Small intestine (tissue), 16 donors: ENCODE data around the gene RERGL. TPM values are rescaled to one million over a fixed set of nuclear protein-coding genes. Genes with fewer than 3 reads are reported as not detected.

Source experiments
- DNase-seq, 2 donors: peaks; one replicate each; pipeline versions ENCODE4 v3.0.0 to v3.0.0-alpha.2; 2013
- FAIRE-seq: peaks from 2 replicates; lab custom pipeline; 2012; peaks lifted over from hg19 to GRCh38; lab: Jason Lieb, UNC
- H3K27ac ChIP-seq, 3 donors: one replicate each; pipeline ENCODE4 v1.5.1; 2013; ENCODE audit warnings: low read length in 2 of 3, mild to moderate bottlenecking in 2 of 3, control low read depth in 1 of 3, inconsistent platforms in 1 of 3, low read depth in 1 of 3, moderate library complexity in 1 of 3
- H3K27me3 ChIP-seq, 3 donors: one replicate each; pipeline ENCODE4 v1.6.1; 2013; ENCODE audit warnings: low read length in 3 of 3, inconsistent platforms in 1 of 3; ENCODE audit not compliant: control insufficient read depth in 3 of 3, insufficient read depth in 3 of 3
- H3K36me3 ChIP-seq, 3 donors: one replicate each; pipeline ENCODE4 v1.6.1; 2013; ENCODE audit warnings: low read length in 3 of 3, inconsistent platforms in 1 of 3, low read depth in 1 of 3, mild to moderate bottlenecking in 1 of 3, moderate library complexity in 1 of 3; ENCODE audit not compliant: control insufficient read depth in 3 of 3, insufficient read depth in 2 of 3
- H3K4me1 ChIP-seq, 3 donors: one replicate each; pipeline ENCODE4 v1.6.1; 2013; ENCODE audit warnings: low read length in 2 of 3, inconsistent platforms in 1 of 3, low read depth in 1 of 3, mild to moderate bottlenecking in 1 of 3, moderate library complexity in 1 of 3; ENCODE audit not compliant: control insufficient read depth in 3 of 3, insufficient read depth in 2 of 3
- H3K4me3 ChIP-seq, 3 donors: one replicate each; pipeline ENCODE4 v1.5.1; 2013; ENCODE audit warnings: low read length in 3 of 3, control low read depth in 1 of 3, inconsistent platforms in 1 of 3, low read depth in 1 of 3, mild to moderate bottlenecking in 1 of 3, moderate library complexity in 1 of 3
- H3K9me3 ChIP-seq, 2 donors: one replicate each; pipeline ENCODE4 v1.6.1; 2013; ENCODE audit warnings: low read depth in 1 of 2, low read length in 1 of 2; ENCODE audit not compliant: control insufficient read depth in 2 of 2, insufficient read depth in 1 of 2
- WGBS, 3 donors: extraction: QIAGEN DNeasy Blood & Tissue Kit; methylation state at CpG; one replicate each; pipeline ENCODE4 v1.1.7; 2013; 5-methylcytosine and 5-hydroxymethylcytosine counted together
- long read RNA-seq, 10 donors: transcript quantifications; one replicate each; lab custom pipeline, GENCODE V29; 2026
- polyA plus RNA-seq, 4 donors: library from polyadenylated mRNA; stranded (reverse) in 3 of 4; unstranded in 1 of 4; fragments of 200-250 nt in 3 of 4; fragments of 120-200 nt in 1 of 4; gene quantifications; one replicate each; pipeline versions ENCODE4 v1.2.1 to v1.2.3, GENCODE V29; 2013
- donor health status: healthy with polysubstance abuse.
- donor health status: control.
- donor health status: control.
- donor health status: Bipolar disorder and iron deficiency.
- donor health status: healthy.

The RERGL gene, protein sequence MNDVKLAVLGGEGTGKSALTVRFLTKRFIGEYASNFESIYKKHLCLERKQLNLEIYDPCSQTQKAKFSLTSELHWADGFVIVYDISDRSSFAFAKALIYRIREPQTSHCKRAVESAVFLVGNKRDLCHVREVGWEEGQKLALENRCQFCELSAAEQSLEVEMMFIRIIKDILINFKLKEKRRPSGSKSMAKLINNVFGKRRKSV
- 10 to 100 TPM in 1 of 4 donors, under 1 TPM in 1, not detected in 2; 0.13 to 18.7 TPM for polyA plus RNA-seq
- long read RNA-seq, donor 1, partial matches to known transcripts: 21 of 21 reads
- long read RNA-seq, donor 1, other reads (novel, unspliced or antisense): 0 of 21 reads
- long read RNA-seq, donor 2: 0 reads
- long read RNA-seq, donor 3: 0 reads
- long read RNA-seq, donor 4: 0 reads
- long read RNA-seq, donor 5: 0 reads
- long read RNA-seq, donor 6, partial matches to known transcripts: 0 of 1 reads
- long read RNA-seq, donor 6, other reads (novel, unspliced or antisense): 0 of 1 reads
- long read RNA-seq, donor 7: 0 reads
- long read RNA-seq, donor 8: 0 reads
- long read RNA-seq, donor 9: 0 reads
- long read RNA-seq, donor 10: 0 reads

GRCh38 chr12:18090093-18090492 is at the start of gene RERGL:
TSS of gene RERGL (minus strand) at chr12:18090193. CDS start at chr12:18090140, 53 bp downstream.
- FAIRE-seq (no peak), DNase-seq (no peak)
- Histone ChIP-seq H3K27me3 (no peaks in the 10 kb centered on the region), H3K27ac (no peak within 1 kb of the TSS), H3K4me1 (no peaks in the 10 kb centered on the region), H3K36me3 (no peaks in the 10 kb centered on the region), H3K4me3 (no peak within 1 kb of the TSS), H3K9me3 (no peaks in the 10 kb centered on the region)
- WGBS, 3 donors: 74 to 82% (median 81%) methylated on average over 1 of the region's 1 CpG

DNA sequence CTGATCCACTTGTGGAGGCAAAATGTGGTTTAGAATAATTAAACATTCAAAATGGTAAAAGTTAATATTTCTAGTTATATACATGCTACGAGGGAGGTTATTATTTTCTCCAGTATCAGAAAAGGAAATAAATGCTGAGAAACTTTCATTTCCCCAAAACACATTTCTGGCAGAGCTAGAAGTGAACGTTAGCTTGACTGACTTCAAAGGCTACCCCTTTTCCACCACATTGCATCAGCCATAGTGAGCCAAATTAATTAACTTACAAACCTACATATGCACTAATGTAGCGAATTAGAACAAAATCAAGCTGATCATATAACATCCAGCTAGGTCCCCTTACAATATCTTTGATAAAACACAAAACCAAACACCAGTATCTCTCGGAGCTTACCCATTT is 49.3 kb upstream of the RERGL start:
- WGBS, 3 donors: 64 to 68% (median 67%) methylated on average over 4 of the region's 4 CpGs
- H3K27me3 ChIP-seq: no peaks in the 10 kb centered on the region
- H3K4me3 ChIP-seq: no peak overlapping the region
- peaks cover 0 to 6% (median 0%) of the 10 kb centered on the region in 3 donors for H3K4me1 ChIP-seq
- DNase-seq (no peak), FAIRE-seq (no peak)
- H3K36me3 ChIP-seq: no peaks in the 10 kb centered on the region
- H3K27ac ChIP-seq: no peak overlapping the region
- H3K9me3 ChIP-seq: no peaks in the 10 kb centered on the region

GRCh38 chr12:18135509-18135908 is 45.5 kb upstream of the RERGL start:
- Histone ChIP-seq H3K36me3 (no peaks in the 10 kb centered on the region), H3K27ac (no peak overlapping the region), H3K9me3 (no peaks in the 10 kb centered on the region), H3K27me3 (no peaks in the 10 kb centered on the region), H3K4me3 (no peak overlapping the region), H3K4me1 (no peaks in the 10 kb centered on the region)
- DNase-seq (no peak), FAIRE-seq (no peak)
- WGBS, 3 donors: 75 to 84% (median 79%) methylated on average over 8 of the region's 8 CpGs

GRCh38 chr12:18135086-18135485 is 45.1 kb upstream of the RERGL start:
- 45 to 68% (median 54%) methylated on average over 3 of the region's 3 CpGs for WGBS, 3 donors
- no peak for DNase-seq
- no peak overlapping the region for H3K4me3 ChIP-seq
- FAIRE-seq: no peak
- no peak overlapping the region for H3K27ac ChIP-seq
- H3K36me3 ChIP-seq: no peaks in the 10 kb centered on the region
- H3K27me3 ChIP-seq: no peaks in the 10 kb centered on the region
- H3K4me1 ChIP-seq: no peaks in the 10 kb centered on the region
- H3K9me3 ChIP-seq: no peaks in the 10 kb centered on the region

DNA sequence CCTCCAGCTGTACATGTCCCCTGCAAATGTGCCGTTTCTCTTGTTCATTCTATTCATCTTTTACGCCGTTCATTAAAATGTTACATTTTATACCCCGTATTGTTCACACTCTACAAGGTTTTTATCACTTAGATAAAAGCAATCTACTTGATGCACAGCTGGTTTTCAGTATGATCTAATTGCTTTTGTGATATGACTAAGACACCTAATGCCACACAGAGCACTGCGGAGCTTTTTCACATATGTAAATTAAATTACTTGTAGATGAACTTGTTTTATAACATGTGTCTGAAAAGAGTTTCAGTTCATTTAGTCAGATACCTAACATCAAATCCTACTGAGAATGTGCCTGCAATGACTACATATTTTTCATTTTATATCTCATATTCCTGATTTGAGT is 40.9 kb upstream of the RERGL start:
- Histone ChIP-seq H3K9me3 (peaks cover 0 to 17% of the 10 kb centered on the region in 2 donors), H3K27ac (no peak overlapping the region), H3K36me3 (no peaks in the 10 kb centered on the region), H3K27me3 (no peaks in the 10 kb centered on the region), H3K4me3 (no peak overlapping the region), H3K4me1 (no peaks in the 10 kb centered on the region)
- DNase-seq (no peak), FAIRE-seq (no peak)
- 12 to 61% (median 24%) methylated on average over 5 of the region's 5 CpGs for WGBS, 3 donors

- peaks cover 0 to 20% of the 10 kb centered on the region in 2 donors for H3K9me3 ChIP-seq
- no peaks in the 10 kb centered on the region for H3K36me3 ChIP-seq
- H3K27me3 ChIP-seq: no peaks in the 10 kb centered on the region
- no peak overlapping the region for H3K4me3 ChIP-seq
- FAIRE-seq: no peak
- H3K4me1 ChIP-seq: no peaks in the 10 kb centered on the region
- 58 to 70% (median 68%) methylated on average over 5 of the region's 5 CpGs for WGBS, 3 donors
- H3K27ac ChIP-seq: no peak overlapping the region
- DNase-seq: no peak
Observed at GRCh38 chr12:18123707-18124106, 33.7 kb upstream of the RERGL start.

DNA sequence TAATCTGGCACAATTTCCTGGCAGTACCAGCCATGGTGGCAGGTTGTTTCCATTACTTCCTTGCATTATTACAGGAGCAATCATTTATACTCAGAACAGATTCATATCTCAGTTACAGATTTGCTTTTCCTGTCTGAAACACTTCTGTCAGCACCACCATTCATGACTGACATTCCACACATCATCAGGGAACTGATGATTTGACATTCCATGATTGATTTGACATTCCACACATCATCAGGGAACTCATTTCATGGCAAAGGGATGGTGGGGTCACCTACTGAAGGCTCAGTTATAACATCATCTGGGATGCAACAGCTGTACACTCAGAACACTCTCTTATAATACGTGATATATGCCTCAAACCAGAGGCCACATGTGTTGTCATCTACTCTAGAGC is 30.9 kb upstream of the RERGL start:
- H3K27me3 ChIP-seq: no peaks in the 10 kb centered on the region
- H3K4me3 ChIP-seq: no peak overlapping the region
- H3K4me1 ChIP-seq: no peaks in the 10 kb centered on the region
- no peak overlapping the region for H3K27ac ChIP-seq
- peaks cover 0 to 4% of the 10 kb centered on the region in 2 donors for H3K9me3 ChIP-seq
- FAIRE-seq: no peak
- DNase-seq: no peak
- 41 to 83% (median 80%) methylated on average over 1 of the region's 1 CpG for whole genome bisulfite sequencing, 3 donors
- H3K36me3 ChIP-seq: no peaks in the 10 kb centered on the region

DNA sequence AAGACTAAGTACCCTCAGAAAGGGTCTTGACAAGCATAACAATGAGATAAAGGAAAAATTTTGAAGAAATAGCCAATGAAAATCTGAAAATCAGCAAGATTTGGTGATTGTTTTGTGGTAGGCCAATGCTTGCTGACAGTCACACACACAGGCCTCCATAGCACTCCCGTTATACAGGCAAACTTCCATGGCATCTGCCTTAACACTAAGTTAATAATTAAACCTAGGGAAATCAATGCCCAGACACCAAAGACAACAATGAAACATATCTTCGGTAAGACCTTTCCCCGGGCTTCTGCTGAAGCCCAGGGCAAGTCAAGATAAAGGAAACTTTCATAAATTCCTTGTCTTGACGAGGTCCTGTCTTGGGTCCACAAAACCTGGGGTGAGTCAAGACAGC is 18.6 kb upstream of the RERGL start:
- FAIRE-seq (no peak), DNase-seq (peak in 1 of 2 donors; percentile 16)
- 14 to 58% (median 34%) methylated on average over 4 of the region's 4 CpGs for whole genome bisulfite sequencing, 3 donors

More for the DNA sequence above, 18.6 kb upstream of the RERGL start:
- H3K4me3 ChIP-seq: no peak overlapping the region
- no peaks in the 10 kb centered on the region for H3K4me1 ChIP-seq
- H3K9me3 ChIP-seq: no peaks in the 10 kb centered on the region
- no peak overlapping the region for H3K27ac ChIP-seq
- no peaks in the 10 kb centered on the region for H3K27me3 ChIP-seq
- no peaks in the 10 kb centered on the region for H3K36me3 ChIP-seq
